Activated CD8-positive, alpha-beta memory T cell treated with anti-CD3 and anti-CD28 coated beads, Interleukin-2, amount 10 ng/mL, durations not matched to agents 7 days and 5 days (primary cell): ENCODE results near the gene SCAMP1. TPM values are rescaled to one million over a fixed set of nuclear protein-coding genes. Genes with fewer than 3 reads are reported as not detected.
A peak's percentile ranks its signal among the peaks of the same experiment; 100 is the strongest.

Experiments
- ATAC-seq: fragments of 150-1000 bp; cut with Tn5 transposase; one replicate; pipeline ENCODE4 v1.10.0; 2021; ENCODE audit warnings: moderate library complexity
- CTCF ChIA-PET: fragments of 350-600 bp; sonication (Branson Sonifier 250); formaldehyde crosslinking; loops from one replicate; lab custom pipeline; 2021; ENCODE audit warnings: antibody characterized with exemption; lab: Charles Lee
- DNase-seq: peaks from one replicate; pipeline ENCODE4 v3.0.0-alpha.2; 2020
- H3K27ac Mint-ChIP-seq: one replicate; pipeline ENCODE4 v1.8.0; 2021; ENCODE audit warnings: mild to moderate bottlenecking, mixed read lengths
- H3K27me3 Mint-ChIP-seq: one replicate; pipeline ENCODE4 v1.8.0; 2021; ENCODE audit warnings: mixed read lengths
- H3K36me3 Mint-ChIP-seq: one replicate; pipeline ENCODE4 v1.8.0; 2021; ENCODE audit warnings: mild to moderate bottlenecking, mixed read lengths
- H3K4me1 Mint-ChIP-seq: one replicate; pipeline ENCODE4 v1.8.0; 2021; ENCODE audit warnings: mixed read lengths
- H3K4me3 Mint-ChIP-seq: one replicate; pipeline ENCODE4 v1.8.0; 2021; ENCODE audit warnings: mild to moderate bottlenecking, moderate library complexity, mixed read lengths
- H3K9me3 Mint-ChIP-seq: one replicate; pipeline ENCODE4 v1.8.0; 2022; ENCODE audit warnings: low read depth, mixed read lengths
- total RNA-seq, 2 experiments: library from RNA; stranded (reverse); gene quantifications; one replicate each; pipeline ENCODE4 v1.2.3, GENCODE V29; 2021

SCAMP1 gene
- total RNA-seq, 2 experiments from 2014 or later = 15.1 to 17.4 TPM

- Mint-ChIP-seq H3K36me3 (no peaks in the 10 kb centered on the region), H3K4me3 (no peak overlapping the region), H3K4me1 (peaks cover 8% of the 10 kb centered on the region), H3K9me3 (no peaks in the 10 kb centered on the region), H3K27me3 (peaks cover 57% of the 10 kb centered on the region), H3K27ac (no peak overlapping the region)
- ATAC-seq = no peak
- CTCF ChIA-PET = interaction anchor here (0.8 to 1.5 kb wide), 2 partner anchors 10 to 13 kb away, joined by 3 to 4 read pairs; no protein-coding TSS in a partner anchor
- no peak for DNase-seq
Observed at GRCh38 chr5:78522476-78523260, 162.3 kb downstream of the SCAMP1 start.

- H3K4me3 Mint-ChIP-seq = no peak overlapping the region
Observed at GRCh38 chr5:78523314-78524193, 163.1 kb downstream of the SCAMP1 start.

GRCh38 chr5:78526049-78526525 lies 165.7 kb downstream of the SCAMP1 start:
- no peaks in the 10 kb centered on the region for H3K36me3 Mint-ChIP-seq
- no peak overlapping the region for H3K27ac Mint-ChIP-seq
- peaks cover 39% of the 10 kb centered on the region for H3K27me3 Mint-ChIP-seq
- no peak for DNase-seq
- peaks cover 8% of the 10 kb centered on the region for H3K4me1 Mint-ChIP-seq
- CTCF ChIA-PET = no interaction called here
- H3K9me3 Mint-ChIP-seq = no peaks in the 10 kb centered on the region
- peak; percentile 20 for ATAC-seq
- H3K4me3 Mint-ChIP-seq = no peak overlapping the region

More at GRCh38 chr5:78523314-78524193, 163.1 kb downstream of the SCAMP1 start:
- CTCF ChIA-PET = no interaction called here
- no peaks in the 10 kb centered on the region for H3K9me3 Mint-ChIP-seq
- peaks cover 56% of the 10 kb centered on the region for H3K27me3 Mint-ChIP-seq
- no peak for ATAC-seq
- no peak overlapping the region for H3K27ac Mint-ChIP-seq
- no peak for DNase-seq
- H3K4me1 Mint-ChIP-seq = peaks cover 8% of the 10 kb centered on the region
- no peaks in the 10 kb centered on the region for H3K36me3 Mint-ChIP-seq

- DNase-seq = no peak
- Mint-ChIP-seq H3K27ac (no peak overlapping the region), H3K36me3 (no peaks in the 10 kb centered on the region), H3K9me3 (no peaks in the 10 kb centered on the region), H3K27me3 (peaks cover 37% of the 10 kb centered on the region), H3K4me1 (peaks cover 8% of the 10 kb centered on the region), H3K4me3 (no peak overlapping the region)
- no peak for ATAC-seq
- CTCF ChIA-PET = no interaction called here
Observed at GRCh38 chr5:78527054-78527859, 166.8 kb downstream of the SCAMP1 start.

- Mint-ChIP-seq H3K27me3 (peaks cover 37% of the 10 kb centered on the region), H3K4me3 (no peak overlapping the region)
- CTCF ChIA-PET = no interaction called here
Observed at GRCh38 chr5:78527925-78528324, 167.5 kb downstream of the SCAMP1 start.

More at GRCh38 chr5:78527925-78528324, 167.5 kb downstream of the SCAMP1 start:
- Mint-ChIP-seq H3K27ac (no peak overlapping the region), H3K4me1 (peaks cover 8% of the 10 kb centered on the region), H3K9me3 (no peaks in the 10 kb centered on the region), H3K36me3 (no peaks in the 10 kb centered on the region)
- ATAC-seq (no peak), DNase-seq (no peak)

Other genes starting within 250 kb of the SCAMP1 start
- 10 to 100 TPM; 47.0 to 48.8 TPM for gene AP3B1, start 65.9 kb upstream of the SCAMP1 start, total RNA-seq